Measurements from ENCODE around the gene ZNF202. TPM values are rescaled to one million over a fixed set of nuclear protein-coding genes. Genes with fewer than 3 reads are reported as not detected.

Gene ZNF202
- total RNA-seq, 1 donor: 6.5 TPM

GRCh38 chr11:123678246-123678645 lies 63.2 kb downstream of the ZNF202 start:
- no peak for TF ChIP-seq CTCF (IDR thresholded peaks at IDR 0.05; ENCODE audit: extremely low read depth, low read depth, low read length)
- H3K4me1 ChIP-seq (ENCODE audit: insufficient read depth, low read length): no peaks in the 10 kb centered on the region
- H4K20me1 ChIP-seq (ENCODE audit: insufficient read depth, low read length): no peaks in the 10 kb centered on the region
- no peak overlapping the region for H3K4me3 ChIP-seq (ENCODE audit: insufficient read depth, low read length)
- no peaks in the 10 kb centered on the region for H3K36me3 ChIP-seq (ENCODE audit: insufficient read depth, low read length)
- peaks cover 6% of the 10 kb centered on the region for H3K27me3 ChIP-seq (ENCODE audit: insufficient read depth, low read length)
- no peak overlapping the region for H3K27ac ChIP-seq (ENCODE audit: low read depth, low read length)
- no peak for DNase-seq (ENCODE audit: insufficient read length, low spot score, missing footprints)
- H2AFZ ChIP-seq (ENCODE audit: low read length): no peak overlapping the region
- no peaks in the 10 kb centered on the region for H3K79me2 ChIP-seq (ENCODE audit: insufficient read depth, low read length)
- no peak overlapping the region for H3K4me2 ChIP-seq (ENCODE audit: insufficient read depth, low read length)
- no peaks in the 10 kb centered on the region for H3K9me3 ChIP-seq (ENCODE audit: low read depth, low read length)

- Histone ChIP-seq H3K9me3 (ENCODE audit: low read depth, low read length) (no peaks in the 10 kb centered on the region), H3K4me2 (ENCODE audit: insufficient read depth, low read length) (no peak overlapping the region), H2AFZ (ENCODE audit: low read length) (no peak overlapping the region), H3K36me3 (ENCODE audit: insufficient read depth, low read length) (no peaks in the 10 kb centered on the region), H4K20me1 (ENCODE audit: insufficient read depth, low read length) (no peaks in the 10 kb centered on the region), H3K79me2 (ENCODE audit: insufficient read depth, low read length) (no peaks in the 10 kb centered on the region), H3K27ac (ENCODE audit: low read depth, low read length) (no peak overlapping the region), H3K27me3 (ENCODE audit: insufficient read depth, low read length) (peaks cover 3% of the 10 kb centered on the region), H3K4me3 (ENCODE audit: insufficient read depth, low read length) (no peak overlapping the region), H3K4me1 (ENCODE audit: insufficient read depth, low read length) (no peaks in the 10 kb centered on the region)
- no peak for TF ChIP-seq CTCF (IDR thresholded peaks at IDR 0.05; ENCODE audit: extremely low read depth, low read depth, low read length)
- DNase-seq (ENCODE audit: insufficient read length, low spot score, missing footprints): no peak
Measured at GRCh38 chr11:123677510-123677909, 64.0 kb downstream of the ZNF202 start.

GRCh38 chr11:123674297-123674696 lies 67.2 kb downstream of the ZNF202 start:
- no peaks in the 10 kb centered on the region for H3K36me3 ChIP-seq (ENCODE audit: insufficient read depth, low read length)
- no peak for DNase-seq (ENCODE audit: insufficient read length, low spot score, missing footprints)
- H3K79me2 ChIP-seq (ENCODE audit: insufficient read depth, low read length): no peaks in the 10 kb centered on the region
- no peak overlapping the region for H3K27ac ChIP-seq (ENCODE audit: low read depth, low read length)
- H4K20me1 ChIP-seq (ENCODE audit: insufficient read depth, low read length): no peaks in the 10 kb centered on the region
- no peak overlapping the region for H3K4me3 ChIP-seq (ENCODE audit: insufficient read depth, low read length)
- H3K27me3 ChIP-seq (ENCODE audit: insufficient read depth, low read length): peaks cover 22% of the 10 kb centered on the region
- no peaks in the 10 kb centered on the region for H3K4me1 ChIP-seq (ENCODE audit: insufficient read depth, low read length)
- H3K9me3 ChIP-seq (ENCODE audit: low read depth, low read length): no peaks in the 10 kb centered on the region
- no peak overlapping the region for H2AFZ ChIP-seq (ENCODE audit: low read length)
- TF ChIP-seq CTCF (IDR thresholded peaks at IDR 0.05; ENCODE audit: extremely low read depth, low read depth, low read length): no peak
- no peak overlapping the region for H3K4me2 ChIP-seq (ENCODE audit: insufficient read depth, low read length)

Small RNA genes lying within 50 kb of the gene (small RNA-seq; reads per million reads assigned to genes)
- not detected for gene RNU1-21P

Other genes starting within 250 kb of the ZNF202 start
- under 0.01 TPM in 2 replicates for gene SCN3B, start 87.0 kb downstream of the ZNF202 start, total RNA-seq
- not detected in 2 replicates for gene OR6X1, start 12.9 kb upstream of the ZNF202 start, total RNA-seq
- gene OR6M1, start 64.7 kb upstream of the ZNF202 start, total RNA-seq: not detected in 2 replicates
- not detected in 2 replicates for gene TMEM225, start 144.0 kb upstream of the ZNF202 start, total RNA-seq
- gene OR8D4, start 160.5 kb upstream of the ZNF202 start, total RNA-seq: under 0.01 TPM in 2 replicates
- gene OR4D5, start 198.0 kb upstream of the ZNF202 start, total RNA-seq: not detected in 2 replicates
- not detected in 2 replicates for gene OR6T1, start 202.2 kb upstream of the ZNF202 start, total RNA-seq
- not detected in 2 replicates for gene OR10S1, start 236.1 kb upstream of the ZNF202 start, total RNA-seq